Mammary epithelial cell (primary cell): ENCODE data around the gene FBXO46.

Source experiments
- EZH2 ChIP-seq: IDR thresholded peaks from 2 replicates; pipeline ENCODE4 v1.6.1; 2012; ENCODE audit warnings: low read length, inconsistent platforms, borderline replicate concordance
- TF ChIP-seq, protein P1 (sequence below), 2 donors: IDR thresholded peaks in 1 of 2; conservative IDR thresholded peaks in 1 of 2; 2 replicates each; pipeline ENCODE4 v1.5.1; 2011 to 2012; ENCODE audit warnings: inconsistent platforms in 2 of 2, low read length in 2 of 2, mild to moderate bottlenecking in 2 of 2, control low read depth in 1 of 2, low read depth in 1 of 2; ENCODE audit not compliant: insufficient read depth in 1 of 2; ENCODE audit errors: extremely low read depth in 1 of 2

- TF ChIP-seq, protein P1, sequence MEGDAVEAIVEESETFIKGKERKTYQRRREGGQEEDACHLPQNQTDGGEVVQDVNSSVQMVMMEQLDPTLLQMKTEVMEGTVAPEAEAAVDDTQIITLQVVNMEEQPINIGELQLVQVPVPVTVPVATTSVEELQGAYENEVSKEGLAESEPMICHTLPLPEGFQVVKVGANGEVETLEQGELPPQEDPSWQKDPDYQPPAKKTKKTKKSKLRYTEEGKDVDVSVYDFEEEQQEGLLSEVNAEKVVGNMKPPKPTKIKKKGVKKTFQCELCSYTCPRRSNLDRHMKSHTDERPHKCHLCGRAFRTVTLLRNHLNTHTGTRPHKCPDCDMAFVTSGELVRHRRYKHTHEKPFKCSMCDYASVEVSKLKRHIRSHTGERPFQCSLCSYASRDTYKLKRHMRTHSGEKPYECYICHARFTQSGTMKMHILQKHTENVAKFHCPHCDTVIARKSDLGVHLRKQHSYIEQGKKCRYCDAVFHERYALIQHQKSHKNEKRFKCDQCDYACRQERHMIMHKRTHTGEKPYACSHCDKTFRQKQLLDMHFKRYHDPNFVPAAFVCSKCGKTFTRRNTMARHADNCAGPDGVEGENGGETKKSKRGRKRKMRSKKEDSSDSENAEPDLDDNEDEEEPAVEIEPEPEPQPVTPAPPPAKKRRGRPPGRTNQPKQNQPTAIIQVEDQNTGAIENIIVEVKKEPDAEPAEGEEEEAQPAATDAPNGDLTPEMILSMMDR (conservative IDR thresholded peaks at IDR 0.05 in 1 of 2, IDR thresholded peaks at IDR 0.05 in 1 of 2; ENCODE audit: extremely low read depth in 1 of 2, insufficient read depth in 1 of 2, low read depth in 1 of 2, low read length in 2 of 2) = no peak
- no peak for TF ChIP-seq EZH2
Observed at GRCh38 chr19:45705115-45705514, 25.6 kb downstream of the FBXO46 start.
